Pancreas (tissue), 10 donors: ENCODE measurements around the gene SGMS2. TPM values are rescaled to one million over a fixed set of nuclear protein-coding genes. Genes with fewer than 3 reads are reported as not detected.
"Not testable (repeated sequence)": the region's sequence is repeated elsewhere in the genome, so short reads cannot be mapped to it uniquely, and the experiment has no call there.

Experiments used
- ATAC-seq, 4 donors: fragments of 200-7000 bp; cut with Tn5 transposase; one replicate each; pipeline versions ENCODE4 v1.8.0 to v1.9.1; 2020; ENCODE audit warnings: mild to moderate bottlenecking in 4 of 4, moderate library complexity in 4 of 4
- DNase-seq, 6 donors: peaks; one replicate each; pipeline ENCODE4 v3.0.0-alpha.2; 2020
- FAIRE-seq: peaks from 2 replicates; lab custom pipeline; 2012; peaks lifted over from hg19 to GRCh38; lab: Jason Lieb, UNC
- H3K27ac ChIP-seq, 4 donors: fragments of 200-600 bp; sonication (generic); 1 replicate in 3 of 4; 2 replicates in 1 of 4; pipeline versions ENCODE4 v1.5.0 to v1.8.0; 2020
- H3K27me3 ChIP-seq, 4 donors: fragments of 200-600 bp; one replicate each; pipeline ENCODE4 v1.8.0; 2021
- H3K36me3 ChIP-seq, 3 donors: fragments of 200-600 bp; sonication (generic) in 1 of 3; one replicate each; pipeline versions ENCODE4 v1.5.0 to v1.8.0; 2020 to 2021
- H3K4me1 ChIP-seq, 3 donors: fragments of 200-600 bp; one replicate each; pipeline ENCODE4 v1.8.0; 2021
- H3K4me3 ChIP-seq, 4 donors: fragments of 200-600 bp; sonication (generic) in 2 of 4; one replicate each; pipeline versions ENCODE4 v1.5.0 to v1.8.0; 2020 to 2021
- H3K9me3 ChIP-seq, 4 donors: fragments of 200-600 bp; one replicate each; pipeline ENCODE4 v1.8.0; 2021
- CTCF ChIP-seq, 4 donors: fragments of 200-600 bp; sonication (generic) in 3 of 4; IDR thresholded peaks; one replicate each; pipeline versions ENCODE4 v1.5.0 to v1.8.0; 2021; ENCODE audit warnings: antibody characterized with exemption in 4 of 4
- WGBS, 2 donors: extraction: QIAGEN DNeasy Blood & Tissue Kit; methylation state at CpG; one replicate each; pipeline ENCODE4 v1.1.7; 2013; 5-methylcytosine and 5-hydroxymethylcytosine counted together
- intact Hi-C, 3 donors: fragments of 100-400 bp; cut with DNase I; formaldehyde crosslinking; loops; one replicate each; pipeline versions ENCODE4 v1.11.1 to v1.14.2; 2022
- polyA plus RNA-seq, 2 donors: library from polyadenylated mRNA; stranded (reverse); fragments of 200-250 nt; gene quantifications; one replicate each; pipeline ENCODE4 v1.2.3, GENCODE V29; 2013
- total RNA-seq, 6 donors: library from RNA; stranded (reverse); fragmentation: NEBNext Ultra II Directional in 4 of 6; extraction: Animal tissue kit (Norgen Biotek cat#: 25700) in 4 of 6; gene quantifications; one replicate each; pipeline versions ENCODE4 v1.2.1 to v1.2.4, GENCODE V29; 2021 to 2023
- donor health status: healthy with polysubstance abuse.
- donor health status: DM: no; HTN: no; CAD: no; lungs with moderate emphysema.
- donor health status: DM: no; HTN: no; CAD: no.
- donor health status: control.
- donor health status: control.
- donor health status: Bipolar disorder and iron deficiency.
- donor health status: DM: yes; HTN: yes; CAD: no.
- donor health status: DM: no; HTN: no; CAD: no.
- donor health status: DM: no; HTN: no; CAD: no.
- donor health status: DM: yes; HTN: yes; CAD: no.

The SGMS2 gene
- total and polyA plus RNA-seq, 8 donors, result 1.6 to 25.4 (median 12.6) TPM

DNA sequence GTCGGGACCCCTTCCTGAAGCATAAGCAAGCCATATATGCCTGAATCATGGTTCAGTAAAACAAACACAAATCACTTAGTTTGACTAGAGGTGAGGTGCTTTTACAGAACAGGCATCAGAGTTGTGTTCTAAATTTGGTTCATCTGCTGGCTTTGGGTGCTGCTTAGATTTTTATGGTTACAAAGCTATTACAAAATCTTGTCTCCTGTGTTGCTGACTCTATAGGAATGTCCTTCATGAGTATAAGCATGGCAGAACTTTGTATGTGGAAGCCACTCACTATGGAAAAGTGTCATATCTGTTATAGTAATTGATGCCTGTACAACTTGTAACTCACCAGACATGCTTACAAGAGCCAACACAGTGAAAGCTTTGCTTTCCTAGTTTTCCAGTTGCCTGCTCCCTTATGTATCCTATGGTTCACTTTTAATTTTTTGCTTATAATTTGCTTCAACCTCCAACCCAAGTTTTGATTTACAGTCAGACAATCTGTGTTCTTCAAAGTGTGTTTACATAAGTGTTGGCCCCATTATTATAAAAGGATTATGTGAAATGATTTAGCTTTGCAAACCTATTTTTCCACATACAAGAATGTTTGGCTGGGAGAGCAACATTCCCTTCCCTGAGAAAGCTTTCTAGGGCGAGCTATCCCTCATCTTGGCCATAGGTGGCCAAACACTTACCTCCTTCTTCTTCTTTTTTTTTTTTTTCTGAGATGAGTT is 76.6 kb downstream of the SGMS2 start:
- ATAC-seq (no peak), DNase-seq (no peak), FAIRE-seq (no peak)
- no peak for TF ChIP-seq CTCF (IDR thresholded peaks at IDR 0.05)
- Histone ChIP-seq H3K4me1 (peaks cover 0 to 4% (median 0%) of the 10 kb centered on the region in 3 donors), H3K4me3 (no peak overlapping the region), H3K9me3 (no peaks in the 10 kb centered on the region), H3K36me3 (no peaks in the 10 kb centered on the region), H3K27me3 (no peaks in the 10 kb centered on the region), H3K27ac (no peak overlapping the region)
- intact Hi-C loops, result no loop called here
- WGBS, 2 donors, result 96 to 99% methylated on average over 2 of the region's 2 CpGs

GRCh38 chr4:107902715-107903114 is 78.0 kb downstream of the SGMS2 start:
- 52 to 67% methylated on average over 2 of the region's 2 CpGs for WGBS, 2 donors
- Histone ChIP-seq H3K4me1 (no peaks in the 10 kb centered on the region), H3K27ac (no peak overlapping the region), H3K27me3 (no peaks in the 10 kb centered on the region), H3K9me3 (no peaks in the 10 kb centered on the region), H3K36me3 (no peaks in the 10 kb centered on the region), H3K4me3 (no peak overlapping the region)
- DNase-seq (no peak), ATAC-seq (no peak), FAIRE-seq (no peak)
- intact Hi-C loops, result no loop called here
- TF ChIP-seq CTCF (IDR thresholded peaks at IDR 0.05), result no peak

GRCh38 chr4:107905082-107905481 is 80.3 kb downstream of the SGMS2 start:
- H3K27me3 ChIP-seq, FAIRE-seq, H3K4me3 ChIP-seq, H3K4me1 ChIP-seq, intact Hi-C loops, DNase-seq, H3K27ac ChIP-seq, ATAC-seq, H3K9me3 ChIP-seq, H3K36me3 ChIP-seq: not testable (repeated sequence)
- 93 to 99% methylated on average over 3 of the region's 3 CpGs for WGBS, 2 donors

DNA sequence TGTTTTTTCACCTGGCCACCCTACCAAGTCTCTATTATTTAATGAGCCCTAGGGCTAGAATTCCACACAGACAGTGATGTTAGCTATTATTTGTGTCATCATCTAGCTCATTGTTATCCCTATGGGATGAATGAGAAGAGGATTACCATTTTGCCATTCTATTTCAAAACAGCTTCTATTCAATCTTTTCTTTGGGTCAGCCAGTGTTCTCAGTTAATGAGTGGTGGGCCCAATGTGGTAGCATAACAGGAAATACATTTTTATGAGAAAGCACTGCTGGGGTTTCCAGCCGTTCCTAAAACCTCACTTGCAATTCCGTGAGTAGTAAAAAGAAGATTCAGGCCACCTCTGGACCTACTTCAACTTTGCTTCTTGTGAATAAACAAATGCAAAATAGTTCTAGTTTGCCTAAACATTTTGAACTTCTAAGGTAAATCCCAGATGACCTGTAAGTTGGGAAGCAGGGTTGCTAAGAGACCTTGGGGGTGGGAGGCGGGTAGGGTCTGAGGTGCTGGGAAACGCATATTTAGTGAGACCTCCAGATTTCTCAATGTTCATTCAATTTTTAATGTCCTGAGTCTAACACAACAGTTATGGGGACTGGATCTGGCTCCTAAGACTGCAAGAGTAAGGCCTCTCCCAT is 81.8 kb downstream of the SGMS2 start:
- TF ChIP-seq CTCF (IDR thresholded peaks at IDR 0.05), result no peak
- ATAC-seq, result no peak
- WGBS, 2 donors, result 95 to 96% methylated on average over 4 of the region's 4 CpGs
- intact Hi-C loops, result no loop called here
- Histone ChIP-seq H3K4me3 (no peak overlapping the region), H3K9me3 (no peaks in the 10 kb centered on the region), H3K36me3 (no peaks in the 10 kb centered on the region), H3K27me3 (no peaks in the 10 kb centered on the region), H3K27ac (no peak overlapping the region), H3K4me1 (no peaks in the 10 kb centered on the region)
- no peak for FAIRE-seq
- DNase-seq, result no peak

DNA sequence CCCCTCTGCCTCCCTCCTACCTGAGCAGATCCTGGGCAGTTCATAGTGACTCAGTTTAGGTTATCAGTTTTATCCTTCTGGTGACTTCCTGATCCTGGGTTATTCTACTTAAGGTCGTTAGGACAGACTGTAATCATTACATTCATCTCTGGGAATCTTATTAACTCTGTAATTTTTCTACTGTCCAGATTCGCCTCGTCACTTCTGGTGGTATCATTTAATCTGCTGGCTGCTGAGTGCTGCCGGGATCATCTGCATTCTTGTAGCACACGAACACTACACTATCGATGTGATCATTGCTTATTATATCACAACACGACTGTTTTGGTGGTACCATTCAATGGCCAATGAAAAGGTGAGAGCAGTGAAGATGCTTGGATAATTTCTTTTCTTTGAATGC is 83.6 kb downstream of the SGMS2 start:
- Histone ChIP-seq H3K4me3 (no peak overlapping the region), H3K36me3 (no peaks in the 10 kb centered on the region), H3K27ac (no peak overlapping the region), H3K4me1 (peaks cover 0 to 3% (median 0%) of the 10 kb centered on the region in 3 donors), H3K27me3 (no peaks in the 10 kb centered on the region), H3K9me3 (no peaks in the 10 kb centered on the region)
- no peak for DNase-seq
- intact Hi-C loops, result no loop called here
- 88 to 95% methylated on average over 7 of the region's 7 CpGs for WGBS, 2 donors
- ATAC-seq, result no peak
- no peak for TF ChIP-seq CTCF (IDR thresholded peaks at IDR 0.05)
- FAIRE-seq, result no peak
